Smooth muscle cell (in vitro differentiated cells): ENCODE measurements around the gene PRSS56. TPM values are rescaled to one million over a fixed set of nuclear protein-coding genes. Genes with fewer than 3 reads are reported as not detected.

ENCODE experiments used
- DNase-seq: peaks from one replicate; lab custom pipeline; 2025; ENCODE audit not compliant: unreplicated experiment; lab: John Stamatoyannopoulos, UW
- H2AFZ ChIP-seq: fragments of 200-600 bp; sonication (generic); 2 replicates; pipeline ENCODE4 v1.6.0; 2016; ENCODE audit warnings: antibody characterized with exemption, low read depth, mild to moderate bottlenecking
- H3F3A ChIP-seq: fragments of 200-600 bp; sonication (generic); 2 replicates; pipeline ENCODE4 v1.6.0; 2017; ENCODE audit warnings: antibody characterized with exemption, low read depth
- H3K27ac ChIP-seq: fragments of 200-600 bp; sonication (generic); 2 replicates; pipeline ENCODE4 v1.5.1; 2016; ENCODE audit warnings: low read depth, mild to moderate bottlenecking
- H3K27me3 ChIP-seq: fragments of 200-600 bp; sonication (generic); 2 replicates; pipeline ENCODE4 v1.6.1; 2016; ENCODE audit warnings: low read depth, mild to moderate bottlenecking
- H3K36me3 ChIP-seq: fragments of 200-600 bp; sonication (generic); 2 replicates; pipeline ENCODE4 v1.5.1; 2016; ENCODE audit warnings: low read depth
- H3K4me1 ChIP-seq: fragments of 200-600 bp; sonication (generic); 2 replicates; pipeline ENCODE4 v1.5.1; 2016; ENCODE audit warnings: low read depth
- H3K4me2 ChIP-seq: fragments of 200-600 bp; sonication (generic); 2 replicates; pipeline ENCODE4 v1.6.0; 2016; ENCODE audit warnings: mild to moderate bottlenecking
- H3K4me3 ChIP-seq: fragments of 200-600 bp; sonication (generic); 2 replicates; pipeline ENCODE4 v1.5.1; 2016; ENCODE audit warnings: mild to moderate bottlenecking
- H3K79me2 ChIP-seq: fragments of 200-600 bp; sonication (generic); 2 replicates; pipeline ENCODE4 v1.6.0; 2016; ENCODE audit warnings: low read depth, mild to moderate bottlenecking
- H3K9ac ChIP-seq: fragments of 200-600 bp; sonication (generic); 2 replicates; pipeline ENCODE4 v1.6.0; 2016; ENCODE audit warnings: low read depth
- H3K9me3 ChIP-seq: fragments of 200-600 bp; sonication (generic); replicated peaks from 2 replicates; pipeline ENCODE4 v1.5.1; 2016; ENCODE audit warnings: low read depth
- H4K20me1 ChIP-seq: fragments of 200-600 bp; sonication (generic); 2 replicates; pipeline ENCODE4 v1.6.0; 2016; ENCODE audit warnings: low read depth
- WGBS: methylation state at CpG from one replicate; pipeline ENCODE4 v1.1.7; 2016; ENCODE audit warnings: low lambda C conversion rate; 5-methylcytosine and 5-hydroxymethylcytosine counted together
- polyA plus RNA-seq: library from polyadenylated mRNA; unstranded; fragments of >200 nt; fragmentation: Nextera tagmentation; extraction: Ambion mirVana; gene quantifications from 2 replicates; pipeline ENCODE4 v1.2.1, GENCODE V29; 2016
- total RNA-seq: library from RNA; depleted of rRNA; stranded (reverse); fragments of >200 nt; gene quantifications from 2 replicates; pipeline ENCODE4 v1.2.3, GENCODE V29; 2014
- TF ChIP-seq, protein P1 (sequence below): fragments of 200-600 bp; sonication (generic); IDR thresholded peaks from 2 replicates; pipeline ENCODE4 v1.5.1; 2017; ENCODE audit warnings: borderline replicate concordance, mild to moderate bottlenecking, antibody characterized with exemption; ENCODE audit not compliant: insufficient read depth, poor library complexity, severe bottlenecking

PRSS56 gene
- total and polyA plus RNA-seq, 2 experiments from 2014 or later: not detected

DNA sequence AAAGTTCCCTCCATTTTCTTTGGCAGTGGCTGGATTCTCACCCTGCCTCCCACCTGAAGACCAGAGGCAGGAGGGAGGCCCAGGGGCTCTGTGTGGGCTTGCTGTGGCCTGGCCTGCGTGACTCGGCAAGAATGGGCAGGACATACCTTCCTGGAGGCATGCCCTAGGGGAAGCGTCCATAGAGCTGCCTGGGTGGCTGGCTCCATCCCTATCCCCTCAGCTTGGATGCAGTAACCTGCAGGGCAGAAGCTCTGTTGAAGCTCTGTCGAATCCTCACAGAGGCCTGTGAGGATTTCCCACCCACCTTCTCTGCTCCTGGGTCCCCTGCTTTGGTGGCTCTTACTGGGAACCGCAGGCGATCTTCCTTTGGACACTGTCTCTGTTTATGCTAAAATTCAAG, 1.3 kb upstream of the PRSS56 start:
- Histone ChIP-seq H2AFZ (no peak overlapping the region), H3K27ac (no peak overlapping the region), H3K4me1 (no peaks in the 10 kb centered on the region), H3K36me3 (no peaks in the 10 kb centered on the region), H4K20me1 (no peaks in the 10 kb centered on the region), H3K9ac (no peak overlapping the region), H3K27me3 (peaks cover 41% of the 10 kb centered on the region), H3K9me3 (no peaks in the 10 kb centered on the region), H3K79me2 (no peaks in the 10 kb centered on the region), H3F3A (no peaks in the 10 kb centered on the region), H3K4me3 (no peak overlapping the region), H3K4me2 (no peak overlapping the region)
- TF ChIP-seq, protein P1, sequence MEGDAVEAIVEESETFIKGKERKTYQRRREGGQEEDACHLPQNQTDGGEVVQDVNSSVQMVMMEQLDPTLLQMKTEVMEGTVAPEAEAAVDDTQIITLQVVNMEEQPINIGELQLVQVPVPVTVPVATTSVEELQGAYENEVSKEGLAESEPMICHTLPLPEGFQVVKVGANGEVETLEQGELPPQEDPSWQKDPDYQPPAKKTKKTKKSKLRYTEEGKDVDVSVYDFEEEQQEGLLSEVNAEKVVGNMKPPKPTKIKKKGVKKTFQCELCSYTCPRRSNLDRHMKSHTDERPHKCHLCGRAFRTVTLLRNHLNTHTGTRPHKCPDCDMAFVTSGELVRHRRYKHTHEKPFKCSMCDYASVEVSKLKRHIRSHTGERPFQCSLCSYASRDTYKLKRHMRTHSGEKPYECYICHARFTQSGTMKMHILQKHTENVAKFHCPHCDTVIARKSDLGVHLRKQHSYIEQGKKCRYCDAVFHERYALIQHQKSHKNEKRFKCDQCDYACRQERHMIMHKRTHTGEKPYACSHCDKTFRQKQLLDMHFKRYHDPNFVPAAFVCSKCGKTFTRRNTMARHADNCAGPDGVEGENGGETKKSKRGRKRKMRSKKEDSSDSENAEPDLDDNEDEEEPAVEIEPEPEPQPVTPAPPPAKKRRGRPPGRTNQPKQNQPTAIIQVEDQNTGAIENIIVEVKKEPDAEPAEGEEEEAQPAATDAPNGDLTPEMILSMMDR: no peak
- 59% methylated on average over 6 of the region's 6 CpGs for WGBS
- no peak for DNase-seq

DNA sequence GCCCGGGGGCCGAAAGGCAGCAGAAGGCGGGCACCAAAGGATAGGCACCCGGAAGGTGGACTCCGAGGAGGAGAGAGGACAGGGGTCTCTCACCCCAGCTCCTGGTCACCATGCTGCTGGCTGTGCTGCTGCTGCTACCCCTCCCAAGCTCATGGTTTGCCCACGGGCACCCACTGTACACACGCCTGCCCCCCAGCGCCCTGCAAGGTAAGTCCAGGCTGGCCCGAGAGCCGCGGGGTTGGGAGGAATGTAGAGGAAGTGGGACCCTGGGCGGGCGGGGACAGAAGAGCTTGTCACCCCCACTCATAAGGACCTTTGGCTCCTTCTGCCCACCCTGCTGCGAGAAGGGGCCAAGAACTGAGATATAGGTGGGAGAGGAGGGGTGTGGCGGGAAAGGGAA, 301 bp downstream of the PRSS56 start:
- Histone ChIP-seq H3K27me3 (peaks cover 49% of the 10 kb centered on the region), H3K36me3 (no peaks in the 10 kb centered on the region), H3K4me3 (no peak overlapping the region), H3F3A (no peaks in the 10 kb centered on the region), H3K4me2 (no peak overlapping the region), H3K4me1 (peaks cover 2% of the 10 kb centered on the region), H3K9ac (no peak overlapping the region), H4K20me1 (no peaks in the 10 kb centered on the region), H3K79me2 (no peaks in the 10 kb centered on the region), H3K27ac (no peak overlapping the region), H2AFZ (no peak overlapping the region), H3K9me3 (no peaks in the 10 kb centered on the region)
- 93% methylated on average over 9 of the region's 15 CpGs for WGBS
- TF ChIP-seq, protein P1: no peak
- DNase-seq: no peak

DNA sequence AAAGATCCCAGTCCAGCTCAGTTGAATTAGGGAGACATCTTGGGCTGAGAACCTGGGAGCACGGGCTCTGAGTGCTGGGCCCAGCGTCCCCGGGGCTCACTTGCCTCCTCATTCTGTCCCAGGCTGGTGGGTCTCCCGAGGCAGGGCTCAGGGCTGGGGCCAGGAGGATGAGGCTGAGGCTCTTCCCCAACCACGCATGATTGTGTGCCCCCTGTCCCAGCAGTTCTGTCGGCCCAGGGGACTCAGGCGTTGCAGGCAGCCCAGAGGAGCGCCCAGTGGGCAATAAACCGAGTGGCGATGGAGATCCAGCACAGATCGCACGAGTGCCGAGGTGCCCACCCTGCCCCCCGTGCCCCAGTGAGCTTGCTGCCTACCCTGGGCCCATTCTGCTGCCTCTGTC, 910 bp downstream of the PRSS56 start:
- no peak overlapping the region for H2AFZ ChIP-seq
- peaks cover 49% of the 10 kb centered on the region for H3K27me3 ChIP-seq
- H3K4me1 ChIP-seq: peaks cover 4% of the 10 kb centered on the region
- no peak for DNase-seq
- TF ChIP-seq, protein P1: no peak
- no peak overlapping the region for H3K4me2 ChIP-seq
- no peak overlapping the region for H3K4me3 ChIP-seq
- H3K79me2 ChIP-seq: no peaks in the 10 kb centered on the region
- 90% methylated on average over 14 of the region's 14 CpGs for WGBS
- H3K9ac ChIP-seq: no peak overlapping the region
- no peaks in the 10 kb centered on the region for H3K9me3 ChIP-seq
- H4K20me1 ChIP-seq: no peaks in the 10 kb centered on the region
- no peak overlapping the region for H3K27ac ChIP-seq
- no peaks in the 10 kb centered on the region for H3F3A ChIP-seq
- H3K36me3 ChIP-seq: no peaks in the 10 kb centered on the region

DNA sequence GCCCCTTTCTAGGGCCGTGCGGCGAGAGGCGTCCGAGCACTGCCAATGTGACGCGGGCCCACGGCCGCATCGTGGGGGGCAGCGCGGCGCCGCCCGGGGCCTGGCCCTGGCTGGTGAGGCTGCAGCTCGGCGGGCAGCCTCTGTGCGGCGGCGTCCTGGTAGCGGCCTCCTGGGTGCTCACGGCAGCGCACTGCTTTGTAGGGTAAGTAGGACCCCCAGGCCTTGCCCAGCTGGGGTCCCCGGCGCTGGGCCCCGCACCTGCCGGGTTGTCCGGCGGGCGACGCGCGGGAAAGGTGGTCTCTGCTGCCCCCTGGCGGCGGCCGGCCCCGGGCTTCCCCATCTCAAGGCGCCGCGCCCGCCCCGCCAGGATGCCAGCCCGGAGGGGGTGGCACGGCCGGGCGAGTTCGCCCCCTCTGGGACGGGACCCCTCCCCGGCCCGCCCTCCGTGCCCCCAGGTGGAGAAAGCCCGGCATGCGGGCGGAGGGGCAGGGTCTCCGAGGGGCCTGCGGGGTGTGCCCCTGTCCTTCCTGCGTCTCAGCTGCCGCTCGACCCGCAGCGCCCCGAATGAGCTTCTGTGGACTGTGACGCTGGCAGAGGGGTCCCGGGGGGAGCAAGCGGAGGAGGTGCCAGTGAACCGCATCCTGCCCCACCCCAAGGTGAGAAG, 1.9 kb downstream of the PRSS56 start:
- no peak overlapping the region for H3K4me3 ChIP-seq
- DNase-seq: peak; percentile 11
- no peaks in the 10 kb centered on the region for H3K79me2 ChIP-seq
- no peak overlapping the region for H3K27ac ChIP-seq
- peaks cover 4% of the 10 kb centered on the region for H3K4me1 ChIP-seq
- H3F3A ChIP-seq: no peaks in the 10 kb centered on the region
- H4K20me1 ChIP-seq: no peaks in the 10 kb centered on the region
- TF ChIP-seq, protein P1: peak; percentile 85
- peak overlapping the region; percentile 74 for H3K4me2 ChIP-seq
- WGBS: 16% methylated on average over 49 of the region's 66 CpGs
- H2AFZ ChIP-seq: no peak overlapping the region
- H3K9ac ChIP-seq: no peak overlapping the region
- H3K9me3 ChIP-seq: no peaks in the 10 kb centered on the region
- H3K27me3 ChIP-seq: peaks cover 49% of the 10 kb centered on the region
- H3K36me3 ChIP-seq: no peaks in the 10 kb centered on the region
